SK-N-SH treated with all-trans-retinoic acid at 6 μM for 48 hours (cell line): ENCODE results near the gene SMAD9.
A peak's percentile ranks its signal among the peaks of the same experiment; 100 is the strongest.

Source experiments
- ATAC-seq: fragments of 200-7000 bp; cut with Tn5 transposase; 3 replicates; pipeline ENCODE4 v1.9.1; 2020; ENCODE audit warnings: mild to moderate bottlenecking, moderate library complexity
- ARNTL ChIP-seq: fragments of 450-650 bp; formaldehyde crosslinking; IDR thresholded peaks from 2 replicates; pipeline ENCODE4 v1.5.0; 2020; ENCODE audit warnings: low read depth, mild to moderate bottlenecking, moderate library complexity, borderline replicate concordance
- BACH2 ChIP-seq: fragments of 250-450 bp; sonication (Bioruptor Pico); IDR thresholded peaks from 2 replicates; pipeline ENCODE4 v1.9.0; 2021; ENCODE audit warnings: mild to moderate bottlenecking, borderline replicate concordance
- CREB5 ChIP-seq: fragments of 250-450 bp; sonication (Bioruptor Pico); IDR thresholded peaks from 2 replicates; pipeline ENCODE4 v1.5.1; 2020; ENCODE audit warnings: low read depth, mild to moderate bottlenecking, moderate library complexity
- CSDC2 ChIP-seq: fragments of 250-450 bp; sonication (Bioruptor Pico); IDR thresholded peaks from 2 replicates; pipeline ENCODE4 v1.5.0; 2020; ENCODE audit warnings: mild to moderate bottlenecking, moderate library complexity
- ESRRG ChIP-seq: fragments of 250-450 bp; sonication (Bioruptor Pico); IDR thresholded peaks from 2 replicates; pipeline ENCODE4 v1.6.1; 2021; ENCODE audit warnings: mild to moderate bottlenecking
- OSR1 ChIP-seq: fragments of 250-450 bp; sonication (Bioruptor Pico); IDR thresholded peaks from 2 replicates; pipeline ENCODE4 v1.8.0; 2022; ENCODE audit warnings: moderate library complexity, mild to moderate bottlenecking, inconsistent platforms
- POU6F1 ChIP-seq: fragments of 250-450 bp; sonication (Bioruptor Pico); IDR thresholded peaks from 2 replicates; pipeline ENCODE4 v1.8.0; 2021; ENCODE audit warnings: low read depth, mild to moderate bottlenecking, moderate library complexity, borderline replicate concordance
- PPARA ChIP-seq: fragments of 250-450 bp; sonication (Bioruptor Pico); IDR thresholded peaks from 2 replicates; pipeline ENCODE4 v1.5.0; 2020; ENCODE audit warnings: mild to moderate bottlenecking, borderline replicate concordance
- RARB ChIP-seq: fragments of 250-450 bp; sonication (Bioruptor Pico); IDR thresholded peaks from 2 replicates; pipeline ENCODE4 v1.8.0; 2021; ENCODE audit warnings: mild to moderate bottlenecking, moderate library complexity
- SNAI2 ChIP-seq: fragments of 250-450 bp; sonication (Bioruptor Pico); IDR thresholded peaks from 2 replicates; pipeline ENCODE4 v1.5.0; 2020; ENCODE audit warnings: mild to moderate bottlenecking, moderate library complexity
- TCF4 ChIP-seq: fragments of 250-450 bp; sonication (Bioruptor Pico); IDR thresholded peaks from 2 replicates; pipeline ENCODE4 v1.8.0; 2021; ENCODE audit warnings: mild to moderate bottlenecking, moderate library complexity, borderline replicate concordance
- TSHZ2 ChIP-seq: fragments of 250-450 bp; sonication (Bioruptor Pico); IDR thresholded peaks from 2 replicates; pipeline ENCODE4 v1.5.0; 2020; ENCODE audit warnings: mild to moderate bottlenecking, moderate library complexity
- ZC3H10 ChIP-seq: fragments of 250-450 bp; sonication (Bioruptor Pico); IDR thresholded peaks from 2 replicates; pipeline ENCODE4 v1.5.1; 2021; ENCODE audit warnings: mild to moderate bottlenecking, moderate library complexity
- ZFP3 ChIP-seq: fragments of 250-450 bp; sonication (Bioruptor Pico); IDR thresholded peaks from 2 replicates; pipeline ENCODE4 v1.5.0; 2020; ENCODE audit warnings: mild to moderate bottlenecking, moderate library complexity
- ZFP30 ChIP-seq: fragments of 450-650 bp; formaldehyde crosslinking; IDR thresholded peaks from 2 replicates; pipeline ENCODE4 v1.5.0; 2022; ENCODE audit warnings: mild to moderate bottlenecking, moderate library complexity
- ZNF8 ChIP-seq: fragments of 450-650 bp; formaldehyde crosslinking; IDR thresholded peaks from 2 replicates; pipeline ENCODE4 v1.5.0; 2020; ENCODE audit warnings: mild to moderate bottlenecking, moderate library complexity
- TF ChIP-seq, protein P1 (sequence below): fragments of 250-450 bp; sonication (Bioruptor Pico); IDR thresholded peaks from 2 replicates; pipeline ENCODE4 v1.5.1; 2021; ENCODE audit warnings: mild to moderate bottlenecking, moderate library complexity
- TF ChIP-seq, protein P2 (sequence below): fragments of 250-450 bp; sonication (Bioruptor Pico); IDR thresholded peaks from 2 replicates; pipeline ENCODE4 v1.8.0; 2020; ENCODE audit warnings: mild to moderate bottlenecking, moderate library complexity, borderline replicate concordance

SMAD9 gene

GRCh38 chr13:36850790-36851438 lies 69.1 kb downstream of the SMAD9 start (continued):
- TF ChIP-seq POU6F1 (CRISPR knock-in tag) (no peak), CREB5 (CRISPR knock-in tag) (no peak), ZFP30 (CRISPR knock-in tag) (no peak)

DNA sequence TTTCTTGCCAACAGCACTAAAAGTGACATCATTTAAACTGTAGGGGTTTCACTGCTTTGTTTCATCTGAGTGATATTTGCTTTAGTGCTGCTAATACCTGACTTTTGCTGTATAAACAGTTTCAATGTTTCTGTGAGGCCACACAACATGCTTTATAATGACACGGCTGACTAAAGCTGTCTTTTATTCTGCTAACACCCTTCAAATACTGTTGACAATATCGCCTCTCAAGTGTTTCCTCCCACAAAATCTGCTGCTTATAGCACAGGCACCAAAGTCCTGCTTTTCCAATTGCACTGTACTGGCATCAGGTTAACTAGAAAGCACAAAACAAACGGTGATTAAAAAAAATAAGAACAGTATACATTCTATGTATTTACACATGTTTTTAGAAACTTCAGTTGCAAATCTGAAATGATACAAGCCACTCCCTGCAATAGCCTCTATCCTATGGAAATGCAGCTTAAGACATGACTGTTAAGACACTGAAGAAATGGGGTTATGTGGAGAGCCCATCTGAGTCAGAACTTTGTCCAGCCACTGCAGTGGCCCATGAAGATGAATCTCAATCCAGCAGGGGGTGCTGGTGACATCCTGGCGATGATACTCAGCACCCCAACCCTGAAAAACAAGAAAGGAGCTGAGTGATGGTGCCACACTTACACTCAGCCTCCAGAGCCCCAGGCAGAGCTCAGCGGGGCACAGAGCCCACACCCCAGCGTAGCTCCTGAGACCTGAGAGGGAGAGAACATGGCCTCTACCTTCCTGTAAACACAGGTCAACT lies 71.6 kb downstream of the SMAD9 start:
- TF ChIP-seq TSHZ2 (CRISPR knock-in tag) (no peak), OSR1 (no peak), ZFP30 (CRISPR knock-in tag) (no peak), PPARA (no peak), TCF4 (CRISPR knock-in tag) (no peak), CSDC2 (CRISPR knock-in tag) (no peak), RARB (CRISPR knock-in tag) (no peak), ESRRG (CRISPR knock-in tag) (no peak)
- TF ChIP-seq, protein P1, sequence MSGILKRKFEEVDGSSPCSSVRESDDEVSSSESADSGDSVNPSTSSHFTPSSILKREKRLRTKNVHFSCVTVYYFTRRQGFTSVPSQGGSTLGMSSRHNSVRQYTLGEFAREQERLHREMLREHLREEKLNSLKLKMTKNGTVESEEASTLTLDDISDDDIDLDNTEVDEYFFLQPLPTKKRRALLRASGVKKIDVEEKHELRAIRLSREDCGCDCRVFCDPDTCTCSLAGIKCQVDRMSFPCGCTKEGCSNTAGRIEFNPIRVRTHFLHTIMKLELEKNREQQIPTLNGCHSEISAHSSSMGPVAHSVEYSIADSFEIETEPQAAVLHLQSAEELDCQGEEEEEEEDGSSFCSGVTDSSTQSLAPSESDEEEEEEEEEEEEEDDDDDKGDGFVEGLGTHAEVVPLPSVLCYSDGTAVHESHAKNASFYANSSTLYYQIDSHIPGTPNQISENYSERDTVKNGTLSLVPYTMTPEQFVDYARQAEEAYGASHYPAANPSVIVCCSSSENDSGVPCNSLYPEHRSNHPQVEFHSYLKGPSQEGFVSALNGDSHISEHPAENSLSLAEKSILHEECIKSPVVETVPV (CRISPR knock-in tag) = no peak
- TF ChIP-seq, all 23 proteins: peak for 0
- peak; percentile 65 for ATAC-seq

- ATAC-seq = no peak
- TF ChIP-seq SNAI2 (CRISPR knock-in tag) (no peak), PPARA (no peak), ESRRG (CRISPR knock-in tag) (no peak), ZC3H10 (CRISPR knock-in tag) (no peak), ARNTL (CRISPR knock-in tag) (no peak), ZFP3 (CRISPR knock-in tag) (no peak), ZFP30 (CRISPR knock-in tag) (no peak), BACH2 (no peak), ZNF8 (CRISPR knock-in tag) (no peak), CREB5 (CRISPR knock-in tag) (no peak), OSR1 (no peak)
- TF ChIP-seq, protein P2, sequence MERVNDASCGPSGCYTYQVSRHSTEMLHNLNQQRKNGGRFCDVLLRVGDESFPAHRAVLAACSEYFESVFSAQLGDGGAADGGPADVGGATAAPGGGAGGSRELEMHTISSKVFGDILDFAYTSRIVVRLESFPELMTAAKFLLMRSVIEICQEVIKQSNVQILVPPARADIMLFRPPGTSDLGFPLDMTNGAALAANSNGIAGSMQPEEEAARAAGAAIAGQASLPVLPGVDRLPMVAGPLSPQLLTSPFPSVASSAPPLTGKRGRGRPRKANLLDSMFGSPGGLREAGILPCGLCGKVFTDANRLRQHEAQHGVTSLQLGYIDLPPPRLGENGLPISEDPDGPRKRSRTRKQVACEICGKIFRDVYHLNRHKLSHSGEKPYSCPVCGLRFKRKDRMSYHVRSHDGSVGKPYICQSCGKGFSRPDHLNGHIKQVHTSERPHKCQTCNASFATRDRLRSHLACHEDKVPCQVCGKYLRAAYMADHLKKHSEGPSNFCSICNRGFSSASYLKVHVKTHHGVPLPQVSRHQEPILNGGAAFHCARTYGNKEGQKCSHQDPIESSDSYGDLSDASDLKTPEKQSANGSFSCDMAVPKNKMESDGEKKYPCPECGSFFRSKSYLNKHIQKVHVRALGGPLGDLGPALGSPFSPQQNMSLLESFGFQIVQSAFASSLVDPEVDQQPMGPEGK = no peak
- TF ChIP-seq, all 23 proteins: peak for 0
Observed at GRCh38 chr13:36847606-36848005, 72.4 kb downstream of the SMAD9 start.
